Putamen (tissue), 1 donor: ENCODE data around the gene CLDN5.
A peak's percentile ranks its signal among the peaks of the same experiment; 100 is the strongest.

ENCODE experiments used
- DNase-seq: peaks from one replicate; pipeline ENCODE4 v3.0.0-alpha.2; 2016; ENCODE audit warnings: low spot score

CLDN5 gene, protein sequence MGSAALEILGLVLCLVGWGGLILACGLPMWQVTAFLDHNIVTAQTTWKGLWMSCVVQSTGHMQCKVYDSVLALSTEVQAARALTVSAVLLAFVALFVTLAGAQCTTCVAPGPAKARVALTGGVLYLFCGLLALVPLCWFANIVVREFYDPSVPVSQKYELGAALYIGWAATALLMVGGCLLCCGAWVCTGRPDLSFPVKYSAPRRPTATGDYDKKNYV

DNA sequence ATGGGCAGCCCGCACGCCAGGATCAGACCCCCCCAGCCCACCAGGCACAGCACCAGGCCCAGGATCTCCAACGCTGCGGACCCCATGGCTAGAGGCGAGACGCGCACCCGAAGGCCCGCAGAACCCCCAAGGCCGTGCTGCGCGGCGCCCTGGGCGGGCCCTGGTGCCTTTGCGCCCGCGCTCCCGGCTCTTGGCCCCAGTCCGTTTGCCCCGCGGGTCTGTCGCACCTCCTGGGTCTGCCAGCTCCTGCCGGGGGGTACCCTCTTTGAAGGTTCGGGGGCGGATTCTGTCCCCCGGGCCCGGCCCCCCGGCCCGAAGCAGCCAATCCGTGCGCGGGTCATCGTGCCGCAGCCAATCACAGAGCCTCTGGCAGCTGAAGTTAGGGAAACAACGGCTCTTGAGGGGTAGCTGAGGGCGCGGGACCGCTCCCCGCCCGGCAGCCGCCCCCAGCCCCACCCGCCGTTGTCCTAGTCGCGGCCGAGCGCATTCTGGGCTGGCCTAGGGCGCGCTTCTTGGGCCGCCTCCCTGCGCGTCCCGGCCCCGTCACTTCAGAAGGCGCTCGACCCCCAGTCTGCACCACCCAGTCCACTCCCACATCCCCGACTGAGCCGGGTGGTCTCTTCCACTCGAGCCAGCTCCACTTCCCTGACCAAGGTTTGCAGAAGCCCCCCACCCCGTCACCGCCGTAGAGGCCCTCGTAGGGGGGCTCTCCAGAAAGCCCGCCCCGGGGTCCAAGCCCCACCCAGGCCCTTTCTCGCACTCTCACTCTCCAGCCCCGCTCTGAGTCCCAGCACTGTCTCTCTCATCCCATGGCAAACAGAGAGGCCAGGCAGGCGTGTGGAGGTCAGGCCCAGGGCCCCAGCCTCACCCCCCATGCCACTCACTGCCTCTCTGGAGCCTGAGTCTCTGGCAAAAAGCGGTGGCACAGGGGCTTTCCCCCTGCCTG lies at the start of gene CLDN5:
CLDN5 (minus strand) TSS at position 241 of the 946 bp plus-strand sequence; CDS start at position 86, 155 bp downstream.
- peak; percentile 29 for DNase-seq

DNA sequence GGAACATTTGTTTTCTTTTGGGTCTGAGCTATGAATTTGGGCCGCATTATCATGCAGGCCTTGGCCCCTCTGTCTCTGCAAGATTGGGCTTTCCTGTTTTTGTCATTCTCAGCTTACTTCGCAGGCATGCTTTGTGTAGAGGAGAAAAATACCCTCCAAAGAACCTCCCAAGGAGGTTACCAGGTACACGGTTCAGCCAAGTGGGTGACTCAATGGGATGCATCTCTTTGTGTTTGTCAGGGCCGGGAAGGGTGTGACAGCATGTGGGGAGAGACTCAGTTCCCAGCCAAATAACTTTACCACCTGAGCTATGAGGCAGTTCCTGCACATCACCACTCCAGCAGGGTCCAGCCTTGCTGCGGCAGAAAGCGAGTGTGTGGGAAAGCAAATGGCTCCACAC lies 47.8 kb upstream of the CLDN5 start:
- DNase-seq: no peak

DNA sequence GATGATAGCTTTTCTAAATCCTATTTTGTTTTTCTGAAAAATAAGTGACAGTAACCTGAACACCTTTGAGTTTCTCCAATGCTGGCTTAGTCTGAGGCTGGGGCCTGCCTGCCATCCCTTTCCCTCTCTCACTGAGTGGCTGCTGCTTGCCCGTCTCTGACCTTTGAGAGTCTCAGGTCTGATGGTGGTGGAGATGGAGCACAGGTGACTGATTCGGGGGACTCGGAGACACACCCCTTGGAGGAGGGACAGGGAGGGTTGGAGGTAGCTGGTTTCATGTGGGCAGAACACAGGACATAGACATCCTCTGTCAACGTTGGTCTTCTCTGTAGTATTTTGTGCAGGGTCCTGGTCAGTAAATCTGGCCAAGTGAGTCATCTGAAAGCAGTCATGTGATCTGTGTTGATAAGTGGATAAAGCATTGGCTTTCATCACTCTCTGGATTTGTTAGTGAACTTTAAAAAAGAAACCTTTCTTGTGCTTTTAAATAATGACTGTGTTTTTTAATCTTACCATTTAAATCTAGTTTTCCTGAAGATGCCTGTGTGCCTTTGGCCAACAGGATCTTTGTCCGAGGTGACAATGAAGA lies 47.1 kb upstream of the CLDN5 start:
- DNase-seq: no peak

DNA sequence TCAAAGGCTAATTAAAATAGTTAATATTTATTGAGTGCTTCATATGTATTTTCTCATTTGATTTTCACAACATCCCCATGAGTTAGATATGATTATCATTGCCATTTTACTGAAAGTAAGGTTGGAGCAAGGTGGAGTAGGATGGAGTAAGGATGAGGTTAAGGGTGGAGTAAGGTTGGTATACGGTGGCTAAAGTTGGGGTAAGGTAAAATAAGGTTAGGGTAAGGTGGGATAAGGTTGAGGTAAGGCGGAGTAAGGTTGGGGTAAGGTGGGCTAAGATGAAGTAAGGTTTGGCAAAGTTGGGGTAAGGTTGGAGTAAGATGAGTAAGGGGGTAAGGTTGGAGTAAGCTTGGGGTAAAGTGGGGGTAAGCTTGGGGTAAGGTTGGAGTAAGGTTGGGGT lies 45.8 kb upstream of the CLDN5 start:
- no peak for DNase-seq

DNA sequence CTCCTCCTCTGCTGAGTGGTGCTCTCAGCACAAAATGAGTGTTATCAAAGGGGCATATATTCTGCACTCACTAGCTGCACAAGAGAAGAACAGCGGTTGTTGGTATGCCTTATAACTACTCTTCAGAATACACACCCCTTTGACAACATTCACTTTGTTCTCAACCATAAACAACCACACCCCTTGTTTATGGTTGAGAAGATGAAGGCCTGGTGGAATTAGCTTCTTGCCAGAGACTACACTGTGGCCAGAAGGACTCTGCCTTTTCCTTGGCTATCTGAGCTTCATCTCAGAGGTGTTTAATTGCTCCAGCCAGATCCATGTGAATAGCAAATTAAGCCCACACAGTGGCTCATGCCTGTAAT lies 45.0 kb upstream of the CLDN5 start:
- DNase-seq: no peak

DNA sequence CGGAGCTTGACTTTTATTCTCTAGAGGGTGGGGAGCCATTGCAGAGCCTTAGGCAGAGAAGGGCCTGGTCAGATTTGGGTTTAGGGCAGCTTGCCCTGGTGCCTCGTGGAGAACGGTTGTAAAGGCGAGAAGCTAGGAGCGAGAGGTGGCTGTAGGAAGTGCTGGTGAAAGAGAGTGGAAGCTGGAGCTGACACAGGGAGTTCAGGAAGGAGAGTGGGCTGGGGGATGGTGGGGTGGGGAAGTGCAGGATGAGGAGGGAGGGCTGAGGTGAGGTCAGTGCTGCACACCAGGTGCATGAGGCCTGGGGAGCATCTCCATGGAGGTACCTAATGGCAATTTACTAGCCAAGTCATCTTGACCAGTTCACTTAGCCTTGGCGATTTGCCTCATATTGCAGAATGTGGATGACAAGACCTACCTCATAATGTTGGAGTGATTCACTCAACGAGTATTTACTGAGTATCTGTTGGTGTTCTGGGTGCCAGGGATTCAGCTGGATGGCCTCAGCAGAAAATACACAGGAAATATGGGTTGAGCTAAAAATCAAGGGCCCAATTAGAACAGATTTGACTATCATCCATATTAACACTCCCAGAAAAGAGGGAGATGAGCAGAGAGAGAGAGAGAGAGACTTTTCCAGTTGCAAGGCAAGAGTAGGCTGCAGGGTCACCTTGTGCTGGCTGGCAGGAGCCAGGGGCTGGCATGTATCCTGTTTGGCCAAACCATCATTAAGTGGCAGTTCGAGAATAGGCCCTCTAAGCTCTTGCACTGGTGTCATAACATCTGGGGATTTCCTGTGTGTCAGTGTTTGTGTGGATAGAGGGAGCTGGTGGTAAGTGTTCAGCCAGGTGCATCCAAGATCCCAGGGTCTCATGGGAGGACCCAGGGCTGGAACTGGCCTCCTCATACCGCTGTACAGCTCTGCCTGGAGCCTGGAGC lies 44.4 kb upstream of the CLDN5 start:
- DNase-seq: no peak

DNA sequence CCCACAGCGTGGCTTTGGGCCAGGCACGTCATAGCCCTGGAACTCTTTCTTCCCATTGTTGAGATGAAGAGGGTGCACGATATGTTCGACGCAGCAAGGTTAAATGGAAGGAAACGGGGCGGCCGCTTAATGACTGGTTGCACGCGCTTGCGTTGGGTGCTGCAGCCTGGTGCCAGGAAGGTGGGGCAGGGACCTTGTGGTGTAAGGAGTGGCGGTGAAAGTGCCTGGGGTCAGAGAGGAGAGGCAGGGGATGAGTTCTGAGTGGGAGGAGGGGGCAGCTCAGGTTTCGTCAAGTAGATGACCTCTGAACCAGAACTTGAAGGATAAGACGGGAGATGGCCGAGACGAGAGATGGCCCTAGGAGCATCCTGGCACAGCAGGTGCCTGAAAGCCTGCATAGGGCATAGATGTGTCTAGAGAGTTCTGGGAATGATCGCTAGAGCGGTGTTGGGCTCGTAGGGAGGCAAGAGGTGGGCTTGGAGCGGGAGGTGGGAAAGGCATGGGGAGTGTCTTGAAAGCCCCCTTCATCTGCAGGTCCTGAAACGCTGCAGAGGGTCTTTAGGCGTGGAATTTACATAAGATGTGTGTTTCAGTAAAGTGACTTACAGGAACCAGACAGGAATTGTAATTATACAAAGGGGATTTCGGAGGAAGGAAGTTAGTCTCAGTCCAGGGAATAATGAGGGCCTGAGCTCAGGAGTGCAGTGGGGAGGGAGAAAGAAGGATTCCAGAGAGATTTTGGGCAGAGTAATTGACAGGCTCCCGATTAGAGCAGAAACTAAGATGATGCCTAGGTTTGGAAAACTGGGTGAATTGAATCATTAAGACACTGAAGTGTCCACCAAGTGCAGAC lies 43.2 kb upstream of the CLDN5 start:
- no peak for DNase-seq

DNA sequence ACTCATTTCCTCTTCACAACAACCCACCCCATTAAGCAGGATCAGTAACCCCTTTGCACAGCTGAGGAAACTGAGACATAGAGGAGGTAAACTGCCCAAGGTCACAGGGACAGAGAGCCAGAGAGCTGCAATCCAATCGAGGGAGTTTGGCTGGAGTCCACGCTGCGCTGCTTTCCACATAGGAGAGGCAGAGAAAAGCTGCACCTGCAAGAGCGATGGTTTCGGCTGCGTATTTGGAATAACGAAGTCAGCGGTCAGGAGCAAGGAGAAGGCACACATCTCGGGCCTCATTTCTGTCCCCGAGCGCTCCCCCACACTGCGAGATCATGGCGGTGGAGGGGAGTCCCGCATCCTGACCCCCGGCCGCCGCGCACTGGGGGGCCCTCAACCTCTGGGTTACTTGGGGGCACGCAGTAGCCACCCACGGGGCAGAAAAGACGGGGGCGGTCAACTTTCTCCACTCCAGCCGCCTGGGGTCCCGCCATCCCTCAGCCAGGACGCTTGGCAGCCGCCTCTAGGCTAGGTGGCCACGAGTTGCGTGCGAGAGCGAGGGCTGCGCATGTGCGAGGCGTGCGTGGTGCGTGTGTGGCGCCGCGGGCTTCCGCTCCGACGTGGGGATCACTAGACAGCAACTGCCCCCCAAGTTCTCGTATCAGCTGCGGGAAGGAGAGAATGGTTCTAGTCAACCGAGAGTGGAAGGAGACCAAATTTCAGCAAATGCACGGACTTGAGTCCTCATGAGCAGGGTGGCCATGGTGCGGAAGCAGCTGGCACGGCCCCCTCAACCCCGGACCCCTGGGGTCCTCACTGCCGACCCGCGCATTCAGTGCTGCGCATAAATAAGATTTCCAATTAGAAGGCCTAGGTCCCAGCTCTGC lies 42.3 kb upstream of the CLDN5 start:
- DNase-seq: no peak

DNA sequence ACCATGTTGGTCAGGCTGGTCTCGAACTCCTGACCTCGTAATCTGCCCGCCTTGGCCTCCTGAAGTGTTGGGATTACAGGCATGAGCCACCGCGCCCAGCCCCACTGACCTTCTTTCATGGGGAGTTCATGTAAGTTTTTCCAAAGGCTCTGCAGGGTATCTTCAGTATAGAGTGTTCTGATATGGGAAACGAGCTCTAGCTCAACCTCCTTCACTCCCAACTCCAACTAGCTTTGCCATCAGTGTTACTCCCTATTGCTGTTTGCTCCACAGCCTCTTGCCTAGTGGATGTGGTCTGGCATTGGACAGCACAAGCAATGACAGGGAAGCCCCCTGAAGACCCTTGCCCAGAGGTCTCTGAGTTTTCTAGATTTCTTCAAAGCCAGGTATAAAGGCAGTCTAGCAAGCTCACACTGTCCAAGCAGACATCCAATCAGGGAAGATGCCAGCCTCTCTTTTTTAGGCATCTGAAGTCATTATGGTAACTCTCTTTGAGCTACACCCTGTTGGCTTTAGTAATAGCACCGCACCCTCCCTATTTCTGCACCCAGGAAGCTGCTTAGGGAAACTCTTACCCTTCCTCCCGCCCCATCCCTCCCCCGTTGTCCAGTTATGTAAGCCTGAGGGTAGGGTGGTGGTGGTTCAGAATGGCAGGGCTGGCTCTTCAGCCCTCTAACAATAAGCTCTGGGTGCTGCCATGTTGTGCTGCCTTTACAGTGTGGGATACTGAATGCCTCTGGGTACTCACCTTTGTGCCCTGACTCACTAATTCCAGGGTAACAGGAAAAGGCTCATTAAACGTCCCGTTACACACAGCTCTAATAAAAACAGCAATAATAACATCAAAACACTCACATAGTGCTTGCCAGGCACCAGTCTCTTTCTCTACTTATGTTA lies 41.4 kb upstream of the CLDN5 start:
- DNase-seq: no peak

DNA sequence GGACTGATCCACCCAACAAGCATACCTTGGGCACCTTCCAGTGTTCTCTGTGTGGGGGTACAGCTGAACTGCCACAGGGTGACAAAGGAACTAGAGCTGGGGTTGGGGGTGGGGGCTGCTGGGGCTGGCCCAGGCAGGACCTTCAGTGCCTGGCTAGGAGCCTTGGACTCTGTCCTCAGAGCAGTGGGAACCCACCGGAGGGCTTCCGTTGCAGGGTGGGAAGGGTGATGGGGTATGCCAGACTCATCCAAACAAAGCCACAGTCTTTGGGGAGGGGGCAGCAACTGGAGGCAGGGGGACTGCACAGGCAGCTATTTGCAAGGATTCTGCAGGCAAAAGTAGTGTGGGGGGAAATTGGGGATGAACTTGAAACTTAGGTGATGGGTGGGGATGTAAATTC lies 35.7 kb upstream of the CLDN5 start:
- no peak for DNase-seq

DNA sequence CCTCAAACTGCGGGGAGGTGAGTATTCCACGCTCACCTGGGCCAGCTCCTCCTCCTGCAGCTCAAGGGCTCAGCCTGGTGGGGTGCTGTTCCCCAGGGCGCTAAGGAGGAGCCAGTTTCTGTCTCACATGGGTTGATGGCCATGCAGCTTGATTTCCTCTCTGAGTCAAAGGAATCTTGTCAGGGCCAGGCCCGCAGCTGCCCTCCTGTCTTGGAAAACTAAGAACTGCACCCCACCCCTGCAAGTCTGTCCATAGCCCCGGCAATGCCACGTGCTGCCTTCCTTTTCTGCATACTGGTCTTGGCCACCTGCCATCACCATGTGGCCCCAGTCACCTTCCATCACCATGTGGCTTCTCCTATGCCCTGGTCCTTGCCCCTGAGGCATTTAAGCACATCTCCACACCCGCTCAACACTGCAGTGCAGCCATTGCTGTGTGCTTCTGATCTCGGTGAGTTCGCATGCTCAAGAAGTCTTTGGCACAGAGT lies 35.2 kb upstream of the CLDN5 start:
- no peak for DNase-seq

DNA sequence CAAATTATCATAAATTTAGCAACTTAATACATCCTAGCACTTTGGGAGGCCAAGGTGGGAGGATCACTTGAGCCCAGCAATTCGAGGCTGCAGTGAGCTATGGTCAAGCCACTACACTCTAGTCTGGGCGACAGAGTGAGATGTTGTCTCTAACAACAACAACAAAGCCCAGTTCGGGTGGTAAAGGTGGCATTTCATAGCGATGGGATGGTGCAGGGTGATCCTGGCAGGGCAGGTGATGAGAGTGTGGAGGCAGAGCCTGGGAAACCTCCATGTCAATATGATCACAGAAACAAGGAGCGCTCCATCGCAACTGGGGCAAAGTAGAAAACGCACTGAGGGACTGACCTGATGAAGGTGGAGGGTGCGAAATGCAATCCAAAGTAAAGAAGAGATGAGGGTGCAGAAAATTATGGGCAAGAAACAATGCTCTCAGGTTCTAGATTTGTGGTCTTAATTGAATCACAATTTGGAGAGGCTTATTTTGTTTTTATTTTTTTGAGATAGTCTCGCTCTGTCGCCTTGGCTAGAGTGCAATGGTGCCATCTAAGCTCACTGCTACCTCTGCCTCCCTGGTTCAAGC lies 32.8 kb upstream of the CLDN5 start:
- no peak for DNase-seq

DNA sequence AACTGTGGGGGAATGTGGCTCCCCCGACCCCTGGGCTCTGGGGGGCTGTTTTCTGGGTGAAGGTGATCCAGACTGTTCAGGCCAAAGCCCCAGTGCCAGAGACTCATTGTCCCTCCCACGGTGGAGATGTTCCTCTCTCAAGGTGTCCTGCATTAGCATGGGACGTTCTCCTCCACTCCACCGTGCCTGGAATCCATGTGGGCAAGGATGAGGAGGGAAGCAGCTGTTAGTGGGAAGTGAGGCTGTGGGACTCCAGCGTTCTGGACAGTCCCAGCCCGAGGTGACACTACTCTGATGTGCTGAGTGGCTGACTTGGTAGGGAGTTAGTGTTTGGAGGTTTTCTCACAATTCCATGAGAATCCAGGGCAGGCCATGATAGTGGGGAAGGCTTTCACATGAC lies 31.4 kb upstream of the CLDN5 start:
- DNase-seq: no peak

DNA sequence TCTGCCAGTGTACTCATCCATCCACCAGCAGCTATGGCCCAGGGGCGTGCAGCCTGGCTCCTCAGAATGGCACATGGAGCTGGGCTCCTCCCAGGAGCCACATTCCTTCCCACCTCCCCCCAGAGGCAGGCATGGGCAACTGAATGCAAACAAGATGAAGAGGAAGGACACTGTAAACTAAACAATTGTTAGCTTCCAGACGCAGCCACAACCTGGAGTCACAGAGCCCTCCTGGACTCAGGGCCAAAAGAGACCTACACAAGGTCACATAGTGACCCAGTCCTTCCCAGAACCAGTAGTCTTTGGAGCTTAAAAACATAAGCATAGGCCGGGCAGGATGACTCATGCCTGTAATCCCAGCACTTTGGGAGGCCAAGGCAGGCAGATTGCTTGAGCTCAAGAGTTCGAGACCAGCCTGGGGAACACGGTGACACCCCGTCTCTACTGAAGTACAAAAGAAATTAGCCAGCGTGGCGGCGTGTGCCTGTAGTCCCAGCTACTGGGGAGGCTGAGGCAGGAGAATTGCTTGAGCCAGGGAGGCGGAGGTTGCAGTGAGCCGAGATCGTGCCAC lies 30.7 kb upstream of the CLDN5 start:
- no peak for DNase-seq

DNA sequence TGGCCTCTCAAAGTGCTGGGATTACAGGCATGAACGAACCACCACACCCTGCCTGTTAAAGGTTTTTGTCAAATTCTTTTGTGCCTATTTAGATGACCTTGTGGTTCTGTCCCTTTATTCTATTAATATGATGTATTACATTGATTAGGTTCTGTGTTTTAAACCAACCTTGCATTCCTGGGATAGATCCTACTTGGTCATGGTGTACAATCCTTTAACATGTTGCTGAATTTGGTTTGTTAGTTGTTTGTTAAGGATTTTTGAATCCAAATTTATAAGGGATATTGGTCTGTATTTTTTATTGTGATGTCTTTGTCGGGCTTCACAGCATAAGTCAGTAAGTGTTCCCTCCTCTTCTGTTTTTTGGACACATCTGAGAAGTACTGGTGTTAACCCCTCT lies 29.0 kb upstream of the CLDN5 start:
- DNase-seq: no peak

DNA sequence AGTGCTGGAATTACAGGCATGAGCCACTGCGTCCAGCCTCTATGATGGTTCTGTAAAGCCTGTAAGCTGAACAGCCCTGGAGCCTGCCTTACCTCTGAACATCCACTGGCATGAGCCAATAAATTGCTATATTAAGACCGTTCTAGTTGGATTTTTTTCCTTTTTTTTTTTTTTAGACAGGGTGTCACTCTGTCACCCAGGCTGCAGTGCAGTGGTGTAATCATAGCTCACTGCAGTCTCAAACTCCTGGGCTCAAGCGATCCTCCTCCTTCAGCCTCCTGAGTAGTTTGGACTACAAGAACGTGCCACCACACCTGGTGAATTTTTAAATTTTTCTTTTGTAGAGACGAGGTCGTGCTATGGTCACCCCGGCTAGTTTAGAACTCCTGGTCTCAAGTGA lies 26.2 kb upstream of the CLDN5 start:
- no peak for DNase-seq

DNA sequence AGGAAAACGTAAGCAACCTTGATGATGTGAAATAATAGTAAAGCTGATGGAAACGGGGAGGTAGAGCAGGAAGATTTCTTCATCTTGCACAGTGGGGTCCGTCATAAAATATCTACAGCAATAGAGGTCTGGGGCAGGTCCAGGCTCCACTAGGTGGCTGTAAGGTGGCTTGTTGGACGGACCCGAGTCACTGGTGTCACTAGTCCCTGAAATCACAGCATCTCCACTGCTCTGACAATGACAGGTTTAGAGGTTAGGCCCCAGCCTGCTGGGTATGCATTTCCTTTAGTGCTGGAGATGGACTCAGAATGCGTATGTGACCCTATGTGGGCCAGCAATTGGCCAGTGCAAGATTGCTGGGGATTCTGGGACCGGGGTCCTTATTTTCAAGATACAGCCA lies 25.2 kb upstream of the CLDN5 start:
- no peak for DNase-seq

DNA sequence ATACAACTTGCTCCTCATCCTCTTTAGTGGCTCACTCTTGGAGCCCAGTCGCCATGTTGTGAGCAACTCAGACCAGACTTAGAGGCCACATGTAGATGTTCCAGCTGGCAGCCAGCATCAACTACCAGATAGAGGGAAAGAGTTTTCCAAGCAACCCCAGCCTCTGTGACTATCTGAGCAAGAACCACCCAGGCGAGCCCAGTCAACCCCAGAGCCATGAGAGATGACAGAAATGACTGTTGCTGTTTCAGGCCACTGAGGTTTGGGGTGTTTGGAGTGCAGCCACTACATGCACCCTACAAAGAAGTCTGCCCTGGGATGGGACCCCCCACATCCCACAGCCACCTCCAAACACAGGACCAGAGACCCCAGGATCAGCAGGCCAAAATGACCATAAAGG lies 24.8 kb upstream of the CLDN5 start:
- no peak for DNase-seq
